Measurements from ENCODE around the gene TBL1XR1. TPM values are rescaled to one million over a fixed set of nuclear protein-coding genes. Genes with fewer than 3 reads are reported as not detected.
A peak's percentile ranks its signal among the peaks of the same experiment; 100 is the strongest.

The TBL1XR1 gene
- 122 and 165 TPM in 2 replicates for total RNA-seq
- polyA plus RNA-seq = 30.2 and 30.4 TPM in 2 replicates

- peak; percentile 94 for DNase-seq (ENCODE audit: low spot score)
- no peaks in the 10 kb centered on the region for H3K27me3 ChIP-seq
- no peaks in the 10 kb centered on the region for H3K36me3 ChIP-seq (replicated peaks; ENCODE audit: insufficient read depth, low read depth)
- WGBS (ENCODE audit: low lambda C conversion rate, missing lambda C conversion rate) = 0% methylated on average over 18 of the region's 93 CpGs
- H3K9me2 ChIP-seq (replicated peaks; ENCODE audit: insufficient read depth) = no peaks in the 10 kb centered on the region
- H3K4me1 ChIP-seq (ENCODE audit: insufficient read depth) = peaks cover 16% of the 10 kb centered on the region
- H3K79me2 ChIP-seq = peaks cover 50% of the 10 kb centered on the region
- peak within 1 kb of the TSS; percentile 100 for H3K4me3 ChIP-seq
- TF ChIP-seq CTCF (IDR thresholded peaks at IDR 0.05; ENCODE audit: poor library complexity) (no peak), EZH2 (IDR thresholded peaks at IDR 0.05; ENCODE audit: borderline replicate concordance) (no peak), EZH2phosphoT487 (IDR thresholded peaks at IDR 0.05; ENCODE audit: low read depth, severe bottlenecking, unreplicated experiment) (no peak)
- no peaks in the 10 kb centered on the region for H3K9me3 ChIP-seq (ENCODE audit: low read depth)
- peak within 1 kb of the TSS; percentile 58 for H2AFZ ChIP-seq
- H4K20me1 ChIP-seq (ENCODE audit: insufficient read depth, poor library complexity, severe bottlenecking) = peaks cover 27% of the 10 kb centered on the region
- H3K4me2 ChIP-seq = peak within 1 kb of the TSS; percentile 79
- H3K27ac ChIP-seq = peak within 1 kb of the TSS; percentile 100
Observed at GRCh38 chr3:177197041-177197726, at the start of gene TBL1XR1. Gene TBL1XR1, minus strand, starts transcription at chr3:177197482. Its CDS starts 132,505 bp downstream, at chr3:177064977.

GRCh38 chr3:177245250-177245649 lies 48.0 kb upstream of the TBL1XR1 start:
- Histone ChIP-seq H3K9me2 (replicated peaks; ENCODE audit: insufficient read depth) (no peaks in the 10 kb centered on the region), H3K4me1 (ENCODE audit: insufficient read depth) (no peaks in the 10 kb centered on the region), H3K4me2 (no peak overlapping the region), H3K79me2 (no peaks in the 10 kb centered on the region), H4K20me1 (ENCODE audit: insufficient read depth, poor library complexity, severe bottlenecking) (no peaks in the 10 kb centered on the region), H3K9me3 (ENCODE audit: low read depth) (no peaks in the 10 kb centered on the region), H3K4me3 (no peak overlapping the region), H3K27ac (no peak overlapping the region), H3K27me3 (no peaks in the 10 kb centered on the region), H2AFZ (no peak overlapping the region), H3K36me3 (replicated peaks; ENCODE audit: insufficient read depth, low read depth) (no peaks in the 10 kb centered on the region)
- WGBS (ENCODE audit: low lambda C conversion rate, missing lambda C conversion rate) = 92% methylated on average over 6 of the region's 6 CpGs
- TF ChIP-seq CTCF (IDR thresholded peaks at IDR 0.05; ENCODE audit: poor library complexity) = no peak
- TF ChIP-seq EZH2phosphoT487 (IDR thresholded peaks at IDR 0.05; ENCODE audit: low read depth, severe bottlenecking, unreplicated experiment) = no peak
- no peak for TF ChIP-seq EZH2 (IDR thresholded peaks at IDR 0.05; ENCODE audit: borderline replicate concordance)
- DNase-seq (ENCODE audit: low spot score) = no peak

DNA sequence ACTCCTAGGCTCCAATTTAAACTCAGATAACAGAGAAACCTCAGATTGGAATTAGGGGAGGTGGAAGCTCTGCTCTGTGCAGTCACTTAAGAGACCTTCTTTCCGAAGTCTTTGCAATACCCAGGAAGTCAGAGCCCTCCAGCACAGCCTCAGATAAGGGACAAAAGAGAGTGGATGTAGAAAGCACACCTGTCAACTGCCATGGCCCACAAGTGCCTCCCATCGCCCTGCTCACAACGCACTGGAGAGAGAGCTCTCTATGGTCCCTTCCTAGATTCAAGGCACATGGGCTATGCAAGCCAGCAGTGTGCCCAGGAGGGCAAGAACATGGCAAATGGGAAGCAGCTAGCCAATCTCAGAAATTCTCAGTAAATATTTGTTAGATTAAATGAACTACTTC lies 47.3 kb upstream of the TBL1XR1 start:
- WGBS (ENCODE audit: low lambda C conversion rate, missing lambda C conversion rate) = 79% methylated on average over 3 of the region's 3 CpGs
- Histone ChIP-seq H3K27me3 (no peaks in the 10 kb centered on the region), H3K27ac (no peak overlapping the region)

More for the DNA sequence above, 47.3 kb upstream of the TBL1XR1 start:
- Histone ChIP-seq H3K9me2 (replicated peaks; ENCODE audit: insufficient read depth) (no peaks in the 10 kb centered on the region), H3K4me2 (no peak overlapping the region), H3K36me3 (replicated peaks; ENCODE audit: insufficient read depth, low read depth) (no peaks in the 10 kb centered on the region), H3K4me3 (no peak overlapping the region), H3K79me2 (no peaks in the 10 kb centered on the region), H2AFZ (no peak overlapping the region), H3K9me3 (ENCODE audit: low read depth) (no peaks in the 10 kb centered on the region), H4K20me1 (ENCODE audit: insufficient read depth, poor library complexity, severe bottlenecking) (no peaks in the 10 kb centered on the region), H3K4me1 (ENCODE audit: insufficient read depth) (no peaks in the 10 kb centered on the region)
- no peak for DNase-seq (ENCODE audit: low spot score)
- TF ChIP-seq EZH2 (IDR thresholded peaks at IDR 0.05; ENCODE audit: borderline replicate concordance) (no peak), CTCF (IDR thresholded peaks at IDR 0.05; ENCODE audit: poor library complexity) (no peak), EZH2phosphoT487 (IDR thresholded peaks at IDR 0.05; ENCODE audit: low read depth, severe bottlenecking, unreplicated experiment) (no peak)
